Ishikawa (cell line): Measurements from ENCODE around the gene PHF20.

Experiments
- CEBPB ChIP-seq: IDR thresholded peaks from 2 replicates; pipeline ENCODE4 v1.6.1; 2012
- CREB1 ChIP-seq: IDR thresholded peaks from 2 replicates; pipeline ENCODE4 v1.6.1; 2012; ENCODE audit warnings: low read depth
- EGR1 ChIP-seq: IDR thresholded peaks from 2 replicates; pipeline ENCODE4 v1.6.1; 2012
- EP300 ChIP-seq: IDR thresholded peaks from 2 replicates; pipeline ENCODE4 v1.6.1; 2012; ENCODE audit warnings: borderline replicate concordance
- FOXM1 ChIP-seq: IDR thresholded peaks from 2 replicates; pipeline ENCODE4 v1.6.1; 2012; ENCODE audit warnings: low read depth, borderline replicate concordance
- MAX ChIP-seq: IDR thresholded peaks from 2 replicates; pipeline ENCODE4 v1.6.1; 2012
- NFIC ChIP-seq: IDR thresholded peaks from 2 replicates; pipeline ENCODE4 v1.6.1; 2012
- RAD21 ChIP-seq: IDR thresholded peaks from 2 replicates; pipeline ENCODE4 v1.6.1; 2012; ENCODE audit warnings: low read depth
- REST ChIP-seq: IDR thresholded peaks from 2 replicates; pipeline ENCODE4 v1.6.1; 2012; ENCODE audit warnings: low read depth, mild to moderate bottlenecking
- TAF1 ChIP-seq: IDR thresholded peaks from 2 replicates; pipeline ENCODE4 v1.6.1; 2012; ENCODE audit warnings: low read depth, mild to moderate bottlenecking
- TCF12 ChIP-seq: IDR thresholded peaks from 2 replicates; pipeline ENCODE4 v1.6.1; 2012; ENCODE audit warnings: low read depth
- TEAD4 ChIP-seq: IDR thresholded peaks from 2 replicates; pipeline ENCODE4 v1.6.1; 2012
- USF1 ChIP-seq: IDR thresholded peaks from 2 replicates; pipeline ENCODE4 v1.6.1; 2012
- YY1 ChIP-seq: IDR thresholded peaks from 2 replicates; pipeline ENCODE4 v1.6.1; 2012; ENCODE audit warnings: low read depth
- ZBTB7A ChIP-seq: IDR thresholded peaks from 2 replicates; pipeline ENCODE4 v1.6.1; 2012; ENCODE audit warnings: low read depth

PHF20 gene

GRCh38 chr20:35840421-35840820 lies 68.6 kb downstream of the PHF20 start:
- TF ChIP-seq EGR1 (no peak), USF1 (no peak), RAD21 (no peak), EP300 (no peak), REST (no peak), ZBTB7A (no peak), YY1 (no peak), TAF1 (no peak), MAX (no peak), FOXM1 (no peak), NFIC (no peak), TEAD4 (no peak), TCF12 (no peak), CEBPB (no peak), CREB1 (no peak)

- no peak for TF ChIP-seq REST
- TF ChIP-seq EGR1: no peak
- TF ChIP-seq TEAD4: no peak
- no peak for TF ChIP-seq ZBTB7A
- no peak for TF ChIP-seq CREB1
- TF ChIP-seq FOXM1: no peak
- no peak for TF ChIP-seq TCF12
- no peak for TF ChIP-seq EP300
Observed at GRCh38 chr20:35842361-35842760, 70.5 kb downstream of the PHF20 start.

GRCh38 chr20:35845561-35845960 lies 73.7 kb downstream of the PHF20 start:
- TF ChIP-seq FOXM1 (no peak), NFIC (no peak), RAD21 (no peak), USF1 (no peak), ZBTB7A (no peak), EGR1 (no peak), CREB1 (no peak), CEBPB (no peak), REST (no peak), YY1 (no peak), TCF12 (no peak)

- TF ChIP-seq CEBPB: no peak
- no peak for TF ChIP-seq TEAD4
- TF ChIP-seq TAF1: no peak
- TF ChIP-seq FOXM1: no peak
- no peak for TF ChIP-seq YY1
- TF ChIP-seq EGR1: no peak
- no peak for TF ChIP-seq REST
- no peak for TF ChIP-seq EP300
- no peak for TF ChIP-seq ZBTB7A
- no peak for TF ChIP-seq MAX
- TF ChIP-seq TCF12: no peak
Observed at GRCh38 chr20:35849706-35850105, 77.9 kb downstream of the PHF20 start.
